LNCaP clone FGC (cell line): ENCODE measurements around the gene MED26.
"Not testable (repeated sequence)": the region's sequence is repeated elsewhere in the genome, so short reads cannot be mapped to it uniquely, and the experiment has no call there.

Experiments
- DNase-seq: peaks from one replicate; pipeline ENCODE4 v3.0.0-alpha.2; 2011; ENCODE audit warnings: low read depth
- H3K4me3 ChIP-seq: 2 replicates; pipeline ENCODE4 v1.5.1; 2011; ENCODE audit warnings: mild to moderate bottlenecking, low read depth, low read length, control low read depth
- TF ChIP-seq, protein P1 (sequence below): IDR thresholded peaks from 2 replicates; pipeline ENCODE4 v1.5.1; 2012; ENCODE audit warnings: mild to moderate bottlenecking; ENCODE audit not compliant: control insufficient read depth, insufficient read depth; ENCODE audit errors: extremely low read depth

MED26 gene

GRCh38 chr19:16670291-16670690 is 42.3 kb upstream of the MED26 start:
- TF ChIP-seq, protein P1, sequence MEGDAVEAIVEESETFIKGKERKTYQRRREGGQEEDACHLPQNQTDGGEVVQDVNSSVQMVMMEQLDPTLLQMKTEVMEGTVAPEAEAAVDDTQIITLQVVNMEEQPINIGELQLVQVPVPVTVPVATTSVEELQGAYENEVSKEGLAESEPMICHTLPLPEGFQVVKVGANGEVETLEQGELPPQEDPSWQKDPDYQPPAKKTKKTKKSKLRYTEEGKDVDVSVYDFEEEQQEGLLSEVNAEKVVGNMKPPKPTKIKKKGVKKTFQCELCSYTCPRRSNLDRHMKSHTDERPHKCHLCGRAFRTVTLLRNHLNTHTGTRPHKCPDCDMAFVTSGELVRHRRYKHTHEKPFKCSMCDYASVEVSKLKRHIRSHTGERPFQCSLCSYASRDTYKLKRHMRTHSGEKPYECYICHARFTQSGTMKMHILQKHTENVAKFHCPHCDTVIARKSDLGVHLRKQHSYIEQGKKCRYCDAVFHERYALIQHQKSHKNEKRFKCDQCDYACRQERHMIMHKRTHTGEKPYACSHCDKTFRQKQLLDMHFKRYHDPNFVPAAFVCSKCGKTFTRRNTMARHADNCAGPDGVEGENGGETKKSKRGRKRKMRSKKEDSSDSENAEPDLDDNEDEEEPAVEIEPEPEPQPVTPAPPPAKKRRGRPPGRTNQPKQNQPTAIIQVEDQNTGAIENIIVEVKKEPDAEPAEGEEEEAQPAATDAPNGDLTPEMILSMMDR, result no peak
- H3K4me3 ChIP-seq, result no peak overlapping the region
- DNase-seq, result no peak

- not testable (repeated sequence) for DNase-seq, H3K4me3 ChIP-seq
These were observed 40.7 kb upstream of the MED26 start for GRCh38 chr19:16668702-16669101.

GRCh38 chr19:16668176-16668575 is 40.2 kb upstream of the MED26 start:
- H3K4me3 ChIP-seq, result no peak overlapping the region
- TF ChIP-seq, protein P1, result no peak
- no peak for DNase-seq

DNA sequence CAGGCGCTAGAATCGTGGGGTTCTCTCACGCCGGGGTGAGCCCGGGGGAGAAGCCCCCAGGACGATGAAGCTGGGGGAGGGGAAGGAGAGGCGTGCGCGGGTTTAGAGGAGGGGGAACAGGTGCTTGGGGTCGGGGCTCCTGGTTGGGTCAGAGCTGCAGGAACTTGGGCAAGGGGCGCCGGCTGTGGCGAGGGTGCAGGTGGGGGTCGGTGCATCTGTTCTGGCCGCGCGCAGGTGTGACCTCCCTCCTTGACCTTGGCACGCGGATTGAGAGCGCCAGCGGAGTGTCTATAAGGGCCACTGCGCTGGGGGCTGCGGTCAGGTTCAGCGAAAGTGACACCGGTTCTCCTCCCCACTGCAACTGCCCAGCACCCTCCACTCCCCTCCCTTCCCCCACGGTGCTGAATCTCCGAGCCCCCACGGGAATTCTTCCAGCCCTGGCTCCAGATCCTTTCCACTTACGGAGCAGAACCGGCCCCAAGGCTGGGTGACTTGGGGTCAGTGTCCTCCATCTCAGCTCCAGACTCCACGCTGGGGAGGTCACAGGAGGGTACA is 33.6 kb upstream of the MED26 start:
- DNase-seq, result no peak
- TF ChIP-seq, protein P1, result no peak
- peak overlapping the region; percentile 80 for H3K4me3 ChIP-seq

DNA sequence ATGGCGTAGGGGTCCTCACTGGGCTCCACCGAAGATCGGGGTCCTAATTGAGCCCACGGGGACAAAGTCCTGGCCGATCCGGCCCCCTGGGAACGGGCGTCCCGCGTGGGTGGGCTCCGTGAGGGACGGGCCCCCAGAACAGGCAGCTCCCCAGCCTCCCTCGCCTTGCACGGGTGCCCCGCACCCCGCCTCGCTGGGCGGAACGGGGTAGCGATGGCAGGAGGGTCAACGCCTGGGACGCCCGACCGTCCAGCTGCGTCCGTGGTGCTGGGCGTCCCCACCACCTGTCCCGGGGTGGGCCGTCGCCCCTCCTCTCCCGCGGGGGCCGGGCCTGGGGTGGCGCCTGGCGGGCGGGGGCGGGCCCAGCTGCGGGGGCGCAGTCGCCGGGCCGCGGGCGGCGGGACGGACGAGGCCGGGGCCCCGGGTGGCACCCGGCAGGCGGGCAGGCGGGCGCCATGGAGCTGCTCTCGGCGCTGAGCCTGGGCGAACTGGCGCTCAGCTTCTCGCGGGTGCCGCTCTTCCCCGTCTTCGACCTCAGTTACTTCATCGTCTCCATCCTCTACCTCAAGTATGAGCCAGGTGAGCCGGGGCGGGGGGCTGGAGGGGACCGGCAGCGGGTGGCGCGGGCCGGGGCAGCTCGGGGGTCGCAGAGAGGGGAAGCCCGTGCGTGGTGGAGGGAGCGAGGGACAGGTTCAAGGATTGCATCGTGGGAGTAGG is 32.9 kb upstream of the MED26 start, which contains the start of gene TMEM38A:
Gene TMEM38A (plus strand): TSS at position 377 of the 717 bp plus-strand sequence. CDS start 79 bp downstream, at position 456.
- TF ChIP-seq, protein P1, result no peak
- H3K4me3 ChIP-seq, result peak within 1 kb of the TSS; percentile 80
- DNase-seq, result no peak

- peak within 1 kb of the TSS; percentile 80 for H3K4me3 ChIP-seq
- peak; percentile 96 for DNase-seq
- TF ChIP-seq, protein P1, result peak; percentile 35; the same call in 1 of the 2 replicates
These were observed 32.1 kb upstream of the MED26 start, which contains the start of gene SMIM7 for GRCh38 chr19:16659832-16660708. SMIM7 (minus strand) TSS chr19:16660144; CDS start chr19:16660110, 34 bp downstream.

DNA sequence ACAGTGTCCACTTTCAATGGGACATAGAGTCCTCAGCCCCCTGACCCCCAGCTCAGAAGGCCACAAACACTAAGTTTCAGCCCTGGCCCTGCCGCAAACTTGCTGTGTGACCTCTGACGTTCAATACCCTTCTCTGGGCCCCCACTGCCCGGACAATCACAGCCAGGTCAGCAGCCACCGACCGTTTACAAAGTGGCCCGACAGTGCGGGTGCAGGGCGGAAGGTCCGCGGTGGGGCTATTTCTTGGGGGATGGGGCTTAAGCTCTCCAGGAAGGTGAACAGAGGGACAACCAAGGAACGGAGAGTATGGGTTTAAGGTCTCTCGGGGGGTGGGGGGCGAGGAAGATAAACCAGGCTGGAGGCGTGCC is 31.4 kb upstream of the MED26 start:
- peak overlapping the region; percentile 80 for H3K4me3 ChIP-seq
- DNase-seq, result no peak
- TF ChIP-seq, protein P1, result no peak
